Endodermal cell (in vitro differentiated cells): ENCODE measurements around the gene MBLAC1. TPM values are rescaled to one million over a fixed set of nuclear protein-coding genes. Genes with fewer than 3 reads are reported as not detected.
"Not testable (repeated sequence)": the region's sequence is repeated elsewhere in the genome, so short reads cannot be mapped to it uniquely, and the experiment has no call there.

ENCODE experiments used
- DNase-seq: peaks from one replicate; pipeline ENCODE4 v3.0.0-alpha.2; 2017
- H3K27ac ChIP-seq: 2 replicates; pipeline ENCODE4 v1.5.1; 2013; ENCODE audit warnings: mild to moderate bottlenecking, low read depth, low read length, moderate library complexity
- H3K27me3 ChIP-seq: 2 replicates; pipeline ENCODE4 v1.6.1; 2013; ENCODE audit warnings: mild to moderate bottlenecking, low read length, moderate library complexity; ENCODE audit not compliant: insufficient read depth, control insufficient read depth, poor library complexity, severe bottlenecking
- H3K36me3 ChIP-seq: 2 replicates; pipeline ENCODE4 v1.7.0; 2013; ENCODE audit warnings: mild to moderate bottlenecking, low read length, moderate library complexity; ENCODE audit not compliant: control insufficient read depth, insufficient read depth
- H3K4me1 ChIP-seq: one replicate; pipeline ENCODE4 v1.7.0; 2013; ENCODE audit warnings: low read length; ENCODE audit not compliant: control insufficient read depth, insufficient read depth
- H3K4me3 ChIP-seq: 2 replicates; pipeline ENCODE4 v1.5.1; 2013; ENCODE audit warnings: mild to moderate bottlenecking, low read length, moderate library complexity
- H3K9ac ChIP-seq: 2 replicates; pipeline ENCODE4 v1.6.1; 2013; ENCODE audit warnings: mild to moderate bottlenecking, low read length, moderate library complexity; ENCODE audit not compliant: poor library complexity, severe bottlenecking; ENCODE audit errors: extremely low read depth
- H3K9me3 ChIP-seq: 2 replicates; pipeline ENCODE4 v1.6.1; 2013; ENCODE audit warnings: mild to moderate bottlenecking, low read length, moderate library complexity; ENCODE audit not compliant: control insufficient read depth
- H3K27ac Mint-ChIP-seq: 2 replicates; pipeline ENCODE4 v1.8.0; 2020; ENCODE audit warnings: mixed read lengths
- H3K27me3 Mint-ChIP-seq: 2 replicates; pipeline ENCODE4 v1.8.0; 2021; ENCODE audit warnings: mild to moderate bottlenecking, mixed read lengths; ENCODE audit not compliant: insufficient read depth
- H3K36me3 Mint-ChIP-seq: 2 replicates; pipeline ENCODE4 v1.8.0; 2020; ENCODE audit warnings: low read depth, mixed read lengths
- H3K4me1 Mint-ChIP-seq: 2 replicates; pipeline ENCODE4 v1.8.0; 2020; ENCODE audit warnings: mixed read lengths
- H3K4me3 Mint-ChIP-seq: 2 replicates; pipeline ENCODE4 v1.8.0; 2020; ENCODE audit warnings: mild to moderate bottlenecking, moderate library complexity, mixed read lengths
- H3K9me3 Mint-ChIP-seq: 2 replicates; pipeline ENCODE4 v1.8.0; 2020; ENCODE audit warnings: mild to moderate bottlenecking, mixed read lengths
- WGBS, 2 experiments: methylation state at CpG; one replicate each; pipeline versions ENCODE4 v1.1.5 to v1.1.7; 2013; ENCODE audit warnings: missing lambda C conversion rate in 2 of 2, mixed read lengths in 1 of 2; ENCODE audit not compliant: insufficient coverage in 1 of 2, insufficient read length in 1 of 2; 5-methylcytosine and 5-hydroxymethylcytosine counted together
- total RNA-seq, 2 donors: library from RNA; stranded (reverse); fragmentation: NEBNext Ultra II Directional in 1 of 2; extraction: Animal tissue kit (Norgen Biotek cat#: 25700) in 1 of 2; gene quantifications; 2 replicates in 1 of 2; 3 replicates in 1 of 2; pipeline ENCODE4 v1.2.1, GENCODE V29; 2021
- TF ChIP-seq, protein P1 (sequence below): fragments of 200-600 bp; sonication (generic); conservative IDR thresholded peaks from 2 replicates; pipeline ENCODE4 v1.5.0; 2021; ENCODE audit warnings: antibody characterized with exemption, mild to moderate bottlenecking

The MBLAC1 gene
- total RNA-seq, 2 donors from 2014 or later, result 1.3 to 1.4 TPM

- Histone ChIP-seq H3K27ac (no peak overlapping the region), H3K9ac (no peak overlapping the region), H3K4me3 (no peak overlapping the region), H3K36me3 (no peaks in the 10 kb centered on the region), H3K27me3 (no peaks in the 10 kb centered on the region), H3K9me3 (no peaks in the 10 kb centered on the region), H3K4me1 (no peaks in the 10 kb centered on the region)
- no peak overlapping the region for H3K27ac Mint-ChIP-seq
- H3K9me3 Mint-ChIP-seq, result no peaks in the 10 kb centered on the region
- H3K27me3 Mint-ChIP-seq, result peaks cover 17% of the 10 kb centered on the region
- DNase-seq, result no peak
- no peak overlapping the region for H3K4me3 Mint-ChIP-seq
- 78 to 93% methylated on average over 3 to 13 of the region's 13 CpGs for WGBS, 2 experiments
- peaks cover 3% of the 10 kb centered on the region for H3K4me1 Mint-ChIP-seq
- no peaks in the 10 kb centered on the region for H3K36me3 Mint-ChIP-seq
- TF ChIP-seq, protein P1, sequence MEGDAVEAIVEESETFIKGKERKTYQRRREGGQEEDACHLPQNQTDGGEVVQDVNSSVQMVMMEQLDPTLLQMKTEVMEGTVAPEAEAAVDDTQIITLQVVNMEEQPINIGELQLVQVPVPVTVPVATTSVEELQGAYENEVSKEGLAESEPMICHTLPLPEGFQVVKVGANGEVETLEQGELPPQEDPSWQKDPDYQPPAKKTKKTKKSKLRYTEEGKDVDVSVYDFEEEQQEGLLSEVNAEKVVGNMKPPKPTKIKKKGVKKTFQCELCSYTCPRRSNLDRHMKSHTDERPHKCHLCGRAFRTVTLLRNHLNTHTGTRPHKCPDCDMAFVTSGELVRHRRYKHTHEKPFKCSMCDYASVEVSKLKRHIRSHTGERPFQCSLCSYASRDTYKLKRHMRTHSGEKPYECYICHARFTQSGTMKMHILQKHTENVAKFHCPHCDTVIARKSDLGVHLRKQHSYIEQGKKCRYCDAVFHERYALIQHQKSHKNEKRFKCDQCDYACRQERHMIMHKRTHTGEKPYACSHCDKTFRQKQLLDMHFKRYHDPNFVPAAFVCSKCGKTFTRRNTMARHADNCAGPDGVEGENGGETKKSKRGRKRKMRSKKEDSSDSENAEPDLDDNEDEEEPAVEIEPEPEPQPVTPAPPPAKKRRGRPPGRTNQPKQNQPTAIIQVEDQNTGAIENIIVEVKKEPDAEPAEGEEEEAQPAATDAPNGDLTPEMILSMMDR, result no peak
Observed at GRCh38 chr7:100137851-100138760, 11.3 kb downstream of the MBLAC1 start.

DNA sequence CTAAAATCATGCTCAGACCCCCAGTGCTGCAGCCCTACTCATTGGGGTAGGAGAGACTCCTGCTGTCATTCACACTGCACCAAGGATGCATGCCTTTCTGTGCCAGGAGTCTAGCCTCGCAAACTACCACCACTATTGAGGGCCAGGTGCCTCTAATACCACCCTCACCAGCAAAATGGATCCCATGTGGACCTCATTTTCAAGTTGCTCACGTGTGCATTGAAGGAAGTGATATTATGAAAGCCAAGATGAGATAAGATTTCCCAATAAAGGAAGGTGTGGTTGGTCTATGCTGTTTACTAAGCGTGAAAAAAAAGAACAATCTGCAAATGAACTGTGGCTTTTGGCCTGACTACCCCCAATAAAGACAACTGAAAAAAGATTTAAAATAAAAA is 14.8 kb downstream of the MBLAC1 start:
- Histone ChIP-seq H3K27ac (no peak overlapping the region), H3K36me3 (no peaks in the 10 kb centered on the region), H3K27me3 (no peaks in the 10 kb centered on the region), H3K9ac (no peak overlapping the region), H3K9me3 (no peaks in the 10 kb centered on the region), H3K4me3 (no peak overlapping the region), H3K4me1 (no peaks in the 10 kb centered on the region)
- Mint-ChIP-seq H3K4me3 (no peak overlapping the region), H3K27ac (no peak overlapping the region), H3K9me3 (peaks cover 16% of the 10 kb centered on the region), H3K27me3 (peaks cover 7% of the 10 kb centered on the region), H3K4me1 (peaks cover 3% of the 10 kb centered on the region), H3K36me3 (peaks cover 3% of the 10 kb centered on the region)
- no peak for DNase-seq
- WGBS, 2 experiments, result 92 to 100% methylated on average over 2 to 3 of the region's 3 CpGs
- TF ChIP-seq, protein P1, result no peak

- H3K27me3 Mint-ChIP-seq, result peaks cover 7% of the 10 kb centered on the region
- peaks cover 3% of the 10 kb centered on the region for H3K36me3 Mint-ChIP-seq
- Histone ChIP-seq H3K9me3 (no peaks in the 10 kb centered on the region), H3K9ac (no peak overlapping the region), H3K36me3 (no peaks in the 10 kb centered on the region), H3K27ac (no peak overlapping the region), H3K27me3 (no peaks in the 10 kb centered on the region), H3K4me3 (no peak overlapping the region), H3K4me1 (no peaks in the 10 kb centered on the region)
- TF ChIP-seq, protein P1, result no peak
- peaks cover 3% of the 10 kb centered on the region for H3K4me1 Mint-ChIP-seq
- H3K9me3 Mint-ChIP-seq, result peaks cover 16% of the 10 kb centered on the region
- H3K4me3 Mint-ChIP-seq, result no peak overlapping the region
- WGBS, 2 experiments, result 81 to 92% methylated on average over 3 of the region's 3 CpGs
- no peak for DNase-seq
- H3K27ac Mint-ChIP-seq, result no peak overlapping the region
Observed at GRCh38 chr7:100142461-100142860, 15.7 kb downstream of the MBLAC1 start.

GRCh38 chr7:100146350-100146749 is 19.6 kb downstream of the MBLAC1 start:
- not testable (repeated sequence) for H3K36me3 ChIP-seq, DNase-seq, H3K36me3 Mint-ChIP-seq, H3K27ac Mint-ChIP-seq, H3K27me3 Mint-ChIP-seq, H3K4me1 ChIP-seq, H3K4me3 Mint-ChIP-seq, H3K27ac ChIP-seq, H3K4me3 ChIP-seq, H3K27me3 ChIP-seq, H3K9me3 ChIP-seq, H3K9ac ChIP-seq
- H3K4me1 Mint-ChIP-seq, result peaks cover 13% of the 10 kb centered on the region
- H3K9me3 Mint-ChIP-seq, result peaks cover 16% of the 10 kb centered on the region
- WGBS, 2 experiments, result 67 to 93% methylated on average over 1 to 4 of the region's 4 CpGs
